IPS DF 6.9 (cell line): ENCODE measurements around the gene NOL7.

ENCODE experiments used
- DNase-seq: peaks from one replicate; pipeline ENCODE4 v3.0.0-alpha.2; 2013; ENCODE audit warnings: low read depth, low spot score
- H3K27ac ChIP-seq: one replicate; pipeline ENCODE4 v1.5.1; 2013; ENCODE audit warnings: low read length, control low read depth
- H3K27me3 ChIP-seq: 2 replicates; pipeline ENCODE4 v1.6.1; 2013; ENCODE audit warnings: mild to moderate bottlenecking, low read length; ENCODE audit not compliant: control insufficient read depth, insufficient read depth
- H3K36me3 ChIP-seq: 2 replicates; pipeline ENCODE4 v1.6.1; 2013; ENCODE audit warnings: low read length; ENCODE audit not compliant: control insufficient read depth, insufficient read depth
- H3K4me1 ChIP-seq: 2 replicates; pipeline ENCODE4 v1.6.1; 2013; ENCODE audit warnings: low read length; ENCODE audit not compliant: control insufficient read depth, insufficient read depth
- H3K4me3 ChIP-seq: 2 replicates; pipeline ENCODE4 v1.5.1; 2013; ENCODE audit warnings: mild to moderate bottlenecking, low read length
- H3K9me3 ChIP-seq: 2 replicates; pipeline ENCODE4 v1.6.1; 2013; ENCODE audit warnings: low read length, inconsistent platforms; ENCODE audit not compliant: control insufficient read depth, insufficient read depth
- WGBS: extraction: QIAGEN DNeasy Blood & Tissue Kit; methylation state at CpG from one replicate; pipeline ENCODE4 v1.1.7; 2013; ENCODE audit warnings: mixed read lengths, missing lambda C conversion rate; ENCODE audit not compliant: insufficient read length, insufficient coverage; 5-methylcytosine and 5-hydroxymethylcytosine counted together

Gene NOL7

GRCh38 chr6:13576017-13576416, 39.1 kb upstream of the NOL7 start:
- Histone ChIP-seq H3K4me1 (no peaks in the 10 kb centered on the region; the same call in 1 of the 2 replicates), H3K4me3 (no peak overlapping the region), H3K27ac (no peak overlapping the region), H3K36me3 (no peaks in the 10 kb centered on the region), H3K27me3 (no peaks in the 10 kb centered on the region), H3K9me3 (no peaks in the 10 kb centered on the region)
- WGBS, result no CpG with 5 or more reads among the region's 3 CpGs
- no peak for DNase-seq

DNA sequence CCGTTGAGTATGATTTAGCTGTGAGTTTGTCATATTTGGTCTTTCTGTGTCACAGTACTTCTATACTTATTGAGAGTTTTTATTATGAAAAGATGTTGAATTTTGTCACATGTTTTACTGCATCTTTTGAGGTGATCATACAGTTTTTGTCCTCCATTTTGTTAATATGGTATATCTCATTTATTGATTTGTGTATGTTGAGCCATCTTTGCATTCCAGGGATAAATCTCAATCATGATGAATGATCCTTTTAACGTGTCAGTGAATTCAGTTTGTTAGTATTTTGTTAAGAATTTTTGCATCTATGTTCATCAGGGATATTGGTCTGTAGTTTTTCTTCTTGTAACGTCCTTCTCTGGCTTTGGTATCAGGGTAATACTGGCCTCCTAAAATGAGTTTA, 37.2 kb upstream of the NOL7 start:
- Histone ChIP-seq H3K36me3 (peaks cover 3% of the 10 kb centered on the region; the same call in 1 of the 2 replicates), H3K4me1 (no peaks in the 10 kb centered on the region; the same call in 1 of the 2 replicates), H3K27ac (no peak overlapping the region), H3K27me3 (no peaks in the 10 kb centered on the region), H3K4me3 (no peak overlapping the region), H3K9me3 (no peaks in the 10 kb centered on the region)
- WGBS, result no CpG with 5 or more reads among the region's 3 CpGs
- no peak for DNase-seq

DNA sequence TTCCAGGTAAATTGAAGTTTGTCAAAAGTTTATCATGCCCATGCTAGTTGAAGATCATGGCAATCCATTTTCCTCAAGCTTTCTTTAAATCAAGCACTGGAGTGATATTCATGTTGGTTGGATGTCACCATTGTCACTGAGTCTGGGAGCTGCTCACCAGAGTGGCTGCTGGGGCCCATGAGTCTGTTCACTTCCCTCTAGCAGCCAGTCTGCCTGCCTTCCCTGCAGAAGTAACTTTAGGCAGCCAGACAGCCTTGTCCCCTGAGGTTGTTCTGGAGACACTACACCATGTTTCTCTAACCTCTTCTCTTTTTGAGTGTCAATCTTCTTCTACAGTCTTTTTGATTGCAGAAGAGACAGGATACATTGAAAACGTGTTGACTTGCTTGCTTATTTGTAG, 35.2 kb upstream of the NOL7 start:
- Histone ChIP-seq H3K27me3 (no peaks in the 10 kb centered on the region), H3K27ac (no peak overlapping the region), H3K36me3 (peaks cover 3% of the 10 kb centered on the region; the same call in 1 of the 2 replicates), H3K9me3 (no peaks in the 10 kb centered on the region), H3K4me1 (no peaks in the 10 kb centered on the region), H3K4me3 (no peak overlapping the region)
- DNase-seq, result no peak
- WGBS, result no CpG with 5 or more reads among the region's 1 CpG

GRCh38 chr6:13581700-13582229, 33.4 kb upstream of the NOL7 start:
- DNase-seq, result no peak
- Histone ChIP-seq H3K36me3 (peaks cover 3% of the 10 kb centered on the region; the same call in 1 of the 2 replicates), H3K4me1 (no peaks in the 10 kb centered on the region), H3K9me3 (no peaks in the 10 kb centered on the region), H3K27ac (no peak overlapping the region), H3K27me3 (no peaks in the 10 kb centered on the region), H3K4me3 (no peak overlapping the region)
- WGBS, result 100% methylated on average over 1 of the region's 9 CpGs

DNA sequence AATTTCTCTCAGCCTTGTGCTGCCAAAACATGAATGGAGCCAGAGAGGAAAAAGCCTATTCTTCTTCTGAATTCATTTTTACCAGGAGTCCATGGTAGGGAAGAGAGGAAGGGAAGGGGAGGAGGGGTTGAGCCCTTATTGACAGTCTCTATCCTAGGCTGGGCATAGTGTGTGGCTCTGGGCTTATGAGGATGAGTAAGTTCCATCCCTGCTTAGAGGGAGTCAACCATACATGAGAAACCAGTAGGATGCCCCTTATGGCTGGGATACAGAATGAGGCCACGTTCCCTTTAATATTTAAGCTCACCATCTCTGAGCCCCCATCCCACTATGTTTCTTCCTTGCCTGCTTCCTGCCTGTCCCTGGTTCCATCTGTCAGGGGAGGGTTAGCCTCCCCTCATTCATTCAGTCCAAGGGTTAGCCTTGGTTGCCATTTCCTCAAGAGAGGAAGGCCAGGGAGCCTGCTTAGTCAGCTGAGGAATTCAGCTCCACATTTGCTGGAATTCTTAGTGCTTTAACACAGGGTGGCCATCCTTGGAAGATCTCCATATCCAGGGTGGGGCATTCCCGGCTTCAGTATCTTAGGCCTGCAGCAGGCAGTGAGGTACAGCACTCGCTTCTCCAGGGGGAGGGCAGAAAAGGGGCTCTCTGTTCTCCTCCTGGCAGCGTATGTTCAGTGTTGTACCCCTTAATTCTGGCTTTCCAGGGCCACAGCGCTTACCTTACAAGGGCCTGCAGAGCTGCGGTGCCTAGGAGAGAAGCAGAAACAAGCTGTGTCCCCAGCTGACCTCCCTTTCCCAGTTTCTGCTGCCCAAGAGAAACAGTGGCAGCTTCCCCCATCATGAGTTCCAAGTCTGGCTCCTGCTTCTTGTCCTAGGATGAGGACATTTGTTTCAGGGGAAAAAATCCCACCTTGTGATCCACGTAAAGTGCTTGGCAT, 28.3 kb upstream of the NOL7 start:
- H3K9me3 ChIP-seq, result no peaks in the 10 kb centered on the region
- no peaks in the 10 kb centered on the region for H3K27me3 ChIP-seq
- DNase-seq, result no peak
- no peaks in the 10 kb centered on the region; the same call in 1 of the 2 replicates for H3K36me3 ChIP-seq
- no peaks in the 10 kb centered on the region for H3K4me1 ChIP-seq
- WGBS, result no CpG with 5 or more reads among the region's 7 CpGs
- no peak overlapping the region for H3K27ac ChIP-seq
- H3K4me3 ChIP-seq, result no peak overlapping the region

DNA sequence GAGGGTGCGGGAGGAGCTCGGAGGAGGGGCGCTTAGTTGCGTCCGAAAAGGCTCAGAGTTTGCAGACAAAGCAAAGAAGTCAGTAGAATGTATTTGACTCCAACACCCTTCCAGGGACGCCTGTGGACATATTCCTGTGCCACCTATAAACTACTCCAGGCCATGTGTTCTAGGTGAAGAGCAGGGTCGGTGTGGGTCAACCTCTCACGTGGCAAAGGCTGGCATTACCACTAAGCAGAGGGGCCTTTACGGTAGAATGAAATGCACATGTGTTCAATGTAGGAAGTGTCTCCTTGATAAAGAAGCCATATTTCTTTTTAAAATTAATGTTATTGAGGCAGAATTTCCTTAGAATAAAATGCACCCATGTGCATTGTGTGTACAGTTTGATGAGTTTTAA, 25.3 kb upstream of the NOL7 start:
- Histone ChIP-seq H3K4me1 (no peaks in the 10 kb centered on the region), H3K27me3 (no peaks in the 10 kb centered on the region), H3K4me3 (no peak overlapping the region), H3K9me3 (no peaks in the 10 kb centered on the region), H3K36me3 (no peaks in the 10 kb centered on the region; the same call in 1 of the 2 replicates), H3K27ac (no peak overlapping the region)
- DNase-seq, result no peak
- no CpG with 5 or more reads among the region's 9 CpGs for WGBS

- DNase-seq, result no peak
- no peaks in the 10 kb centered on the region; the same call in 1 of the 2 replicates for H3K36me3 ChIP-seq
- 100% methylated on average over 1 of the region's 1 CpG for WGBS
Observed at GRCh38 chr6:13590574-13591153, 24.5 kb upstream of the NOL7 start.

DNA sequence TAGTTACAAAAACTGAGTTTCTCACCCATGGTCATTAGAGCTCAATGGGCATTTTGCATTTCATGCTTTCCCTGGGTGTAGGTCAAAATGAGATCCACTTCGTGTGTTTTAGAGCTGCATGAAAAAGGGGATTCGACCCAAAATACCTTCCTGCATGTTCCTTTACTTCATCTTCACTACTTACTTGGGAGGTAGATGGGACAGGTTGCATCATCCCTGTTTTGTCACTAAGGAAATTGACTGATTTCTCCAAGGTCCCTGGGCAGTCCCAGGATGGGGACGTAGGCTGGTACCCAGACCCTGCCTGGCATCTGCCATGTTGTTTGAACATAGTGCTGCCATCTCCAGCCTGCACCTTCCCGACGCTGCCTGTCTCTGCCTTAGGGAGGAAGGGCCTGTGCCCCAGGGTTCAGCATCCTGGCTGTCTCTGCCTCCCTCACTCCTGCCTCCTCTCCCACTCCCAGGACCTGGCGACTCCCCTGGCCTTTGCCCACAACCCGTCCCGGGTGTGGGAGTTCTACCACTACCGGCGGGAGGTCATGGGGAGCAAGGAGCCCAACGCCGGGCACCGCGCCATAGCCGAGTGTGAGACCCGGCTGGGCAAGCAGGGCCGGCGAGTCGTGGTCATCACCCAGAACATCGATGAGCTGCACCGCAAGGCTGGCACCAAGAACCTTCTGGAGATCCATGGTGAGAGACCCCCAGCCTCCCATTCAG, 23.8 kb upstream of the NOL7 start:
- no peaks in the 10 kb centered on the region for H3K27me3 ChIP-seq
- DNase-seq, result no peak
- H3K4me1 ChIP-seq, result no peaks in the 10 kb centered on the region
- no peak overlapping the region for H3K4me3 ChIP-seq
- H3K27ac ChIP-seq, result no peak overlapping the region
- no peaks in the 10 kb centered on the region for H3K9me3 ChIP-seq
- H3K36me3 ChIP-seq, result no peaks in the 10 kb centered on the region; the same call in 1 of the 2 replicates
- WGBS, result no CpG with 5 or more reads among the region's 21 CpGs

More at GRCh38 chr6:13590574-13591153, 24.5 kb upstream of the NOL7 start:
- Histone ChIP-seq H3K27ac (no peak overlapping the region), H3K27me3 (no peaks in the 10 kb centered on the region), H3K9me3 (no peaks in the 10 kb centered on the region), H3K4me3 (no peak overlapping the region), H3K4me1 (no peaks in the 10 kb centered on the region)

DNA sequence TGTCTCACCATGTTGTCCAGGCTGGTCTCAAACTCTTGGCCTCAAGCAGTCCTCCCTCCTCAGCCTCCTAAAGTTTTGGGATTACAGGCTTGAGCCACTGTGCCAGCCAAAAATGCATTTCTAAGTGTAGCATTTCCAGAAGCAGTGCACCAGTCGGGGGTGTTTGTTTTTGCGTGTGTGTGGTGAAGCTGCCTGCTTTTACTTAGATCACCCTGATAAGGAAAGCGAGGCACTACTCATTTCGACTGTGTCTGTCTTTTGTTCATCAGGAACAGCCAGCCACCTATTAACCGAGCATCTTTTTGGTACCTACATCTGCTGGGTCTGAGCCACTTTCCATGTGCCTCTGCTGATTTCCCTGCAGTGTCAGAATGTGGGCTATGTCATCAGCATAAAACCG, 22.0 kb upstream of the NOL7 start:
- H3K27ac ChIP-seq, result no peak overlapping the region
- no peaks in the 10 kb centered on the region for H3K4me1 ChIP-seq
- H3K36me3 ChIP-seq, result no peaks in the 10 kb centered on the region; the same call in 1 of the 2 replicates
- no peak for DNase-seq
- no peak overlapping the region for H3K4me3 ChIP-seq
- H3K9me3 ChIP-seq, result no peaks in the 10 kb centered on the region
- no peaks in the 10 kb centered on the region for H3K27me3 ChIP-seq
- WGBS, result no CpG with 5 or more reads among the region's 6 CpGs

DNA sequence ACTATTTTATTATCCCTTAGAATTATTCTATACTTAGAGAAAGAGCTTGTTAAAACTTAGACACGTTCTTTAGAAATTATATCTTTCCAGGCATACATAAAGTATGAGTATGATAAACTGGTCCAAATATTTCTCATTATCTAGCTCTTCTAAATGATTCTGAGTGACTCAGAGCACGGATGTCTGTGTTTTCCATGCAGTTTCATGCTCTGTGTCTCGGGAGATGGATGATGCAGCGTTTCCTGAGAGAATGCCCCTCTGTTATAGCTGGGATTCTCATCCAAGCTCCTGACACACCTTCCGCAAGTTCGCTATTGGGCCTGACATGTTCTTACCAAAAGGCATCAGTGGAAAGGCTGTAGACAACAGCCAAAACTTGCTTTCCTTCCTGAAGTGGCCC, 21.4 kb upstream of the NOL7 start:
- no peak overlapping the region for H3K27ac ChIP-seq
- H3K36me3 ChIP-seq, result no peaks in the 10 kb centered on the region; the same call in 1 of the 2 replicates
- no peak overlapping the region for H3K4me3 ChIP-seq
- no peaks in the 10 kb centered on the region for H3K9me3 ChIP-seq
- no peaks in the 10 kb centered on the region for H3K27me3 ChIP-seq
- H3K4me1 ChIP-seq, result no peaks in the 10 kb centered on the region
- DNase-seq, result no peak
- no CpG with 5 or more reads among the region's 6 CpGs for WGBS
